Measurements from ENCODE around the gene LSM7. TPM values are rescaled to one million over a fixed set of nuclear protein-coding genes. Genes with fewer than 3 reads are reported as not detected.

Gene LSM7
- total and polyA plus RNA-seq, 2 of the 13 experiments (the other 11 are each of a cell fraction or from before 2014, with no cell fraction given): 140 to 205 TPM

DNA sequence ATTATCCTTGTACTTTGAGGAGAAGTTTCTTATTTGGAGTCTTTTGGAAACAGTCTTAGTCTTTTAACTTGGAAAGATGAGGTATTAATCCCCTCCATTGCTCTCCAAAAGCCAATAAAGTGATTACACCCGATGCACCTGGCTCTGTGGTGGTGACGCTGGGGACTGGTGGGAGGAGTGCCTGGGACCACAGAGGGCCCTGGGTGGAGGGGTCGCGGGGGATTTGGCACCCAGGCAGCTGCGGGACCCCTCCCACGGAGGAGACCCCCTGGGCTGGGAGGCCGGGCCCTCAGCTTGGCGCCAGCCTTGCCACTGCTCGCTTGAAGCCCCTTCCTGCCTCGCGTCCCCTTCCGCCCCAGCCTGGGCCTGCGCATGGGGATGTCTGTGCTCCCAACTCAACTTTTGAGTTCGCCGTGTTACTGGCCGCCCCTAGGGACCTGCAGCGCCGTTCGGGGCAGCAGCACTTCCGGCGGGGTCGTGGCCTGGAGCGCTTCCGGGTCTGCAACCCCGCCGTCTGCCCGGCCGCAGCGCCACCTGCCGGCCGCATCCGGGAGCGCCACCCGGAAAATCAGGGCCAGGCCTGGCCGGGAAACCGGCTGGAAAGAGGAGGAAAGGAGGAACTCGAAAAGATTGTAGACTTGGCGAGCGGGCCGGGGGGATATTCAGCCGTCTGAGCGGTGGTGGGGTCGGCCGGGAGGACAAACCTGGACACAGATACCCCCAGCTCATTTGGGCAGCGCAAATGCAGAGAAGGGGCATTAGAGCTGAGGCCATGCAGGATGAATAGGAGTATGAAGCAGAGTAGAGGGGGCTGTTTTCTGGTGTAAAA, 54.8 kb downstream of the LSM7 start (continued):
- TF ChIP-seq, protein P1, sequence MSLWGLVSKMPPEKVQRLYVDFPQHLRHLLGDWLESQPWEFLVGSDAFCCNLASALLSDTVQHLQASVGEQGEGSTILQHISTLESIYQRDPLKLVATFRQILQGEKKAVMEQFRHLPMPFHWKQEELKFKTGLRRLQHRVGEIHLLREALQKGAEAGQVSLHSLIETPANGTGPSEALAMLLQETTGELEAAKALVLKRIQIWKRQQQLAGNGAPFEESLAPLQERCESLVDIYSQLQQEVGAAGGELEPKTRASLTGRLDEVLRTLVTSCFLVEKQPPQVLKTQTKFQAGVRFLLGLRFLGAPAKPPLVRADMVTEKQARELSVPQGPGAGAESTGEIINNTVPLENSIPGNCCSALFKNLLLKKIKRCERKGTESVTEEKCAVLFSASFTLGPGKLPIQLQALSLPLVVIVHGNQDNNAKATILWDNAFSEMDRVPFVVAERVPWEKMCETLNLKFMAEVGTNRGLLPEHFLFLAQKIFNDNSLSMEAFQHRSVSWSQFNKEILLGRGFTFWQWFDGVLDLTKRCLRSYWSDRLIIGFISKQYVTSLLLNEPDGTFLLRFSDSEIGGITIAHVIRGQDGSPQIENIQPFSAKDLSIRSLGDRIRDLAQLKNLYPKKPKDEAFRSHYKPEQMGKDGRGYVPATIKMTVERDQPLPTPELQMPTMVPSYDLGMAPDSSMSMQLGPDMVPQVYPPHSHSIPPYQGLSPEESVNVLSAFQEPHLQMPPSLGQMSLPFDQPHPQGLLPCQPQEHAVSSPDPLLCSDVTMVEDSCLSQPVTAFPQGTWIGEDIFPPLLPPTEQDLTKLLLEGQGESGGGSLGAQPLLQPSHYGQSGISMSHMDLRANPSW (CRISPR knock-in tag; IDR thresholded peaks at IDR 0.05; ENCODE audit: borderline replicate concordance): no peak
- TF ChIP-seq, protein P2, sequence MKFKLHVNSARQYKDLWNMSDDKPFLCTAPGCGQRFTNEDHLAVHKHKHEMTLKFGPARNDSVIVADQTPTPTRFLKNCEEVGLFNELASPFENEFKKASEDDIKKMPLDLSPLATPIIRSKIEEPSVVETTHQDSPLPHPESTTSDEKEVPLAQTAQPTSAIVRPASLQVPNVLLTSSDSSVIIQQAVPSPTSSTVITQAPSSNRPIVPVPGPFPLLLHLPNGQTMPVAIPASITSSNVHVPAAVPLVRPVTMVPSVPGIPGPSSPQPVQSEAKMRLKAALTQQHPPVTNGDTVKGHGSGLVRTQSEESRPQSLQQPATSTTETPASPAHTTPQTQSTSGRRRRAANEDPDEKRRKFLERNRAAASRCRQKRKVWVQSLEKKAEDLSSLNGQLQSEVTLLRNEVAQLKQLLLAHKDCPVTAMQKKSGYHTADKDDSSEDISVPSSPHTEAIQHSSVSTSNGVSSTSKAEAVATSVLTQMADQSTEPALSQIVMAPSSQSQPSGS (CRISPR knock-in tag; IDR thresholded peaks at IDR 0.05): peak; percentile 56; the same call in 1 of the 2 replicates
- TF ChIP-seq ZNF205 (CRISPR knock-in tag; IDR thresholded peaks at IDR 0.05) (0 out of 2 replicates have a peak, but pooled peaks have one; percentile 44), FIP1L1 (IDR thresholded peaks at IDR 0.05; ENCODE audit: borderline replicate concordance, insufficient read depth, low read depth, low read length) (peak; percentile 83; the same call in 1 of the 2 replicates), KLF16 (CRISPR knock-in tag; IDR thresholded peaks at IDR 0.05) (peak in 1 of 2 experiments; percentile 75; a peak in 1 of 4 replicates), KLF13 (CRISPR knock-in tag; IDR thresholded peaks at IDR 0.05) (peak; percentile 60; the same call in 1 of the 2 replicates), ZNF138 (CRISPR knock-in tag; IDR thresholded peaks at IDR 0.05; ENCODE audit: low read depth) (no peak), MAF1 (CRISPR knock-in tag; IDR thresholded peaks at IDR 0.05; ENCODE audit: borderline replicate concordance) (peak; percentile 53; the same call in 1 of the 2 replicates)
- TF ChIP-seq, protein P3, sequence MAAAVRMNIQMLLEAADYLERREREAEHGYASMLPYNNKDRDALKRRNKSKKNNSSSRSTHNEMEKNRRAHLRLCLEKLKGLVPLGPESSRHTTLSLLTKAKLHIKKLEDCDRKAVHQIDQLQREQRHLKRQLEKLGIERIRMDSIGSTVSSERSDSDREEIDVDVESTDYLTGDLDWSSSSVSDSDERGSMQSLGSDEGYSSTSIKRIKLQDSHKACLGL (CRISPR knock-in tag; IDR thresholded peaks at IDR 0.05): peak; percentile 62
- TF ChIP-seq, protein P4, sequence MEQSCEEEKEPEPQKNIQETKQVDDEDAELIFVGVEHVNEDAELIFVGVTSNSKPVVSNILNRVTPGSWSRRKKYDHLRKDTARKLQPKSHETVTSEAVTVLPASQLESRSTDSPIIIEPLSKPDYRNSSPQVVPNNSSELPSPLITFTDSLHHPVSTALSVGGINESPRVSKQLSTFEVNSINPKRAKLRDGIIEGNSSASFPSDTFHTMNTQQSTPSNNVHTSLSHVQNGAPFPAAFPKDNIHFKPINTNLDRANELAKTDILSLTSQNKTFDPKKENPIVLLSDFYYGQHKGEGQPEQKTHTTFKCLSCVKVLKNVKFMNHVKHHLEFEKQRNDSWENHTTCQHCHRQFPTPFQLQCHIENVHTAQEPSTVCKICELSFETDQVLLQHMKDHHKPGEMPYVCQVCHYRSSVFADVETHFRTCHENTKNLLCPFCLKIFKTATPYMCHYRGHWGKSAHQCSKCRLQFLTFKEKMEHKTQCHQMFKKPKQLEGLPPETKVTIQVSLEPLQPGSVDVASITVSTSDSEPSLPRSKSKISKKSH (CRISPR knock-in tag; IDR thresholded peaks at IDR 0.05; ENCODE audit: borderline replicate concordance): no peak; the same call in 1 of the 2 replicates
- TF ChIP-seq, protein P5, sequence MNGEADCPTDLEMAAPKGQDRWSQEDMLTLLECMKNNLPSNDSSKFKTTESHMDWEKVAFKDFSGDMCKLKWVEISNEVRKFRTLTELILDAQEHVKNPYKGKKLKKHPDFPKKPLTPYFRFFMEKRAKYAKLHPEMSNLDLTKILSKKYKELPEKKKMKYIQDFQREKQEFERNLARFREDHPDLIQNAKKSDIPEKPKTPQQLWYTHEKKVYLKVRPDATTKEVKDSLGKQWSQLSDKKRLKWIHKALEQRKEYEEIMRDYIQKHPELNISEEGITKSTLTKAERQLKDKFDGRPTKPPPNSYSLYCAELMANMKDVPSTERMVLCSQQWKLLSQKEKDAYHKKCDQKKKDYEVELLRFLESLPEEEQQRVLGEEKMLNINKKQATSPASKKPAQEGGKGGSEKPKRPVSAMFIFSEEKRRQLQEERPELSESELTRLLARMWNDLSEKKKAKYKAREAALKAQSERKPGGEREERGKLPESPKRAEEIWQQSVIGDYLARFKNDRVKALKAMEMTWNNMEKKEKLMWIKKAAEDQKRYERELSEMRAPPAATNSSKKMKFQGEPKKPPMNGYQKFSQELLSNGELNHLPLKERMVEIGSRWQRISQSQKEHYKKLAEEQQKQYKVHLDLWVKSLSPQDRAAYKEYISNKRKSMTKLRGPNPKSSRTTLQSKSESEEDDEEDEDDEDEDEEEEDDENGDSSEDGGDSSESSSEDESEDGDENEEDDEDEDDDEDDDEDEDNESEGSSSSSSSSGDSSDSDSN (CRISPR knock-in tag; IDR thresholded peaks at IDR 0.05): peak; percentile 63
- TF ChIP-seq, protein P6, sequence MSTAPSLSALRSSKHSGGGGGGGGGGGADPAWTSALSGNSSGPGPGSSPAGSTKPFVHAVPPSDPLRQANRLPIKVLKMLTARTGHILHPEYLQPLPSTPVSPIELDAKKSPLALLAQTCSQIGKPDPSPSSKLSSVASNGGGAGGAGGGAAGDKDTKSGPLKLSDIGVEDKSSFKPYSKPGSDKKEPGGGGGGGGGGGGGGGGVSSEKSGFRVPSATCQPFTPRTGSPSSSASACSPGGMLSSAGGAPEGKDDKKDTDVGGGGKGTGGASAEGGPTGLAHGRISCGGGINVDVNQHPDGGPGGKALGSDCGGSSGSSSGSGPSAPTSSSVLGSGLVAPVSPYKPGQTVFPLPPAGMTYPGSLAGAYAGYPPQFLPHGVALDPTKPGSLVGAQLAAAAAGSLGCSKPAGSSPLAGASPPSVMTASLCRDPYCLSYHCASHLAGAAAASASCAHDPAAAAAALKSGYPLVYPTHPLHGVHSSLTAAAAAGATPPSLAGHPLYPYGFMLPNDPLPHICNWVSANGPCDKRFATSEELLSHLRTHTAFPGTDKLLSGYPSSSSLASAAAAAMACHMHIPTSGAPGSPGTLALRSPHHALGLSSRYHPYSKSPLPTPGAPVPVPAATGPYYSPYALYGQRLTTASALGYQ (CRISPR knock-in tag; IDR thresholded peaks at IDR 0.05): no peak; the same call in 1 of the 2 replicates
- TF ChIP-seq, protein P7, sequence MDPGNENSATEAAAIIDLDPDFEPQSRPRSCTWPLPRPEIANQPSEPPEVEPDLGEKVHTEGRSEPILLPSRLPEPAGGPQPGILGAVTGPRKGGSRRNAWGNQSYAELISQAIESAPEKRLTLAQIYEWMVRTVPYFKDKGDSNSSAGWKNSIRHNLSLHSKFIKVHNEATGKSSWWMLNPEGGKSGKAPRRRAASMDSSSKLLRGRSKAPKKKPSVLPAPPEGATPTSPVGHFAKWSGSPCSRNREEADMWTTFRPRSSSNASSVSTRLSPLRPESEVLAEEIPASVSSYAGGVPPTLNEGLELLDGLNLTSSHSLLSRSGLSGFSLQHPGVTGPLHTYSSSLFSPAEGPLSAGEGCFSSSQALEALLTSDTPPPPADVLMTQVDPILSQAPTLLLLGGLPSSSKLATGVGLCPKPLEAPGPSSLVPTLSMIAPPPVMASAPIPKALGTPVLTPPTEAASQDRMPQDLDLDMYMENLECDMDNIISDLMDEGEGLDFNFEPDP (CRISPR knock-in tag; conservative IDR thresholded peaks at IDR 0.05): no peak

Measured in HepG2 (cell line).